ENCODE measurements around the gene MDC1.

The MDC1 gene

GRCh38 chr6:30655743-30656094, 61.4 kb downstream of the MDC1 start:
- DNase-seq (ENCODE audit: low read depth), result no peak
- no peak overlapping the region for H3K4me3 ChIP-seq (ENCODE audit: control insufficient read depth, low read depth, low read length)
- TF ChIP-seq, protein P1, sequence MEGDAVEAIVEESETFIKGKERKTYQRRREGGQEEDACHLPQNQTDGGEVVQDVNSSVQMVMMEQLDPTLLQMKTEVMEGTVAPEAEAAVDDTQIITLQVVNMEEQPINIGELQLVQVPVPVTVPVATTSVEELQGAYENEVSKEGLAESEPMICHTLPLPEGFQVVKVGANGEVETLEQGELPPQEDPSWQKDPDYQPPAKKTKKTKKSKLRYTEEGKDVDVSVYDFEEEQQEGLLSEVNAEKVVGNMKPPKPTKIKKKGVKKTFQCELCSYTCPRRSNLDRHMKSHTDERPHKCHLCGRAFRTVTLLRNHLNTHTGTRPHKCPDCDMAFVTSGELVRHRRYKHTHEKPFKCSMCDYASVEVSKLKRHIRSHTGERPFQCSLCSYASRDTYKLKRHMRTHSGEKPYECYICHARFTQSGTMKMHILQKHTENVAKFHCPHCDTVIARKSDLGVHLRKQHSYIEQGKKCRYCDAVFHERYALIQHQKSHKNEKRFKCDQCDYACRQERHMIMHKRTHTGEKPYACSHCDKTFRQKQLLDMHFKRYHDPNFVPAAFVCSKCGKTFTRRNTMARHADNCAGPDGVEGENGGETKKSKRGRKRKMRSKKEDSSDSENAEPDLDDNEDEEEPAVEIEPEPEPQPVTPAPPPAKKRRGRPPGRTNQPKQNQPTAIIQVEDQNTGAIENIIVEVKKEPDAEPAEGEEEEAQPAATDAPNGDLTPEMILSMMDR (conservative IDR thresholded peaks at IDR 0.05; ENCODE audit: control insufficient read depth, insufficient read depth, low read depth, low read length), result no peak

- H3K4me3 ChIP-seq (ENCODE audit: control insufficient read depth, low read depth, low read length), result no peak overlapping the region
- TF ChIP-seq, protein P1 (conservative IDR thresholded peaks at IDR 0.05; ENCODE audit: control insufficient read depth, insufficient read depth, low read depth, low read length), result no peak
- DNase-seq (ENCODE audit: low read depth), result no peak
Observed at GRCh38 chr6:30654798-30655742, 62.0 kb downstream of the MDC1 start.

- TF ChIP-seq, protein P1 (conservative IDR thresholded peaks at IDR 0.05; ENCODE audit: control insufficient read depth, insufficient read depth, low read depth, low read length), result no peak
- DNase-seq (ENCODE audit: low read depth), result no peak
Observed at GRCh38 chr6:30651143-30651542, 65.9 kb downstream of the MDC1 start.

More at GRCh38 chr6:30651143-30651542, 65.9 kb downstream of the MDC1 start:
- H3K4me3 ChIP-seq (ENCODE audit: control insufficient read depth, low read depth, low read length), result no peak overlapping the region

Measured in fibroblast of mammary gland (primary cell).